ENCODE data around the gene DNAJB8. TPM values are rescaled to one million over a fixed set of nuclear protein-coding genes. Genes with fewer than 3 reads are reported as not detected.

DNAJB8 gene
- total and polyA plus RNA-seq, 9 of the 15 experiments (the other 6 are each of a cell fraction or from before 2014, with no cell fraction given): not detected

GRCh38 chr3:128505771-128506170 is 39.1 kb upstream of the DNAJB8 start:
- Histone ChIP-seq H3K36me3 (ENCODE audit: control insufficient read depth, insufficient read depth, low read length) (no peaks in the 10 kb centered on the region), H3K4me3 (no peak overlapping the region), H3K27ac (ENCODE audit: extremely low read depth, low read depth, low read length) (peak overlapping the region; percentile 71; the same call in 1 of the 3 replicates), H3K4me1 (replicated peaks in 1 of 2; ENCODE audit: control insufficient read depth in 2 of 2, insufficient read depth in 2 of 2, low read length in 2 of 2) (peaks cover 14 to 23% of the 10 kb centered on the region in 2 experiments; a peak in 4 of 5 replicates), H3K79me2 (ENCODE audit: control insufficient read depth, insufficient read depth, low read length) (no peaks in the 10 kb centered on the region), H3K27me3 (ENCODE audit: control insufficient read depth in 2 of 2, insufficient read depth in 2 of 2, low read length in 2 of 2) (no peaks in the 10 kb centered on the region), H3K9me3 (replicated peaks; ENCODE audit: control insufficient read depth, insufficient read depth, low read depth, low read length) (peaks cover 6% of the 10 kb centered on the region), H3K9ac (ENCODE audit: insufficient read depth in 1 of 2, low read depth in 2 of 2, low read length in 2 of 2) (no peak overlapping the region), H3K4me2 (ENCODE audit: insufficient read depth, low read length) (no peak overlapping the region), H4K20me1 (replicated peaks; ENCODE audit: control insufficient read depth, insufficient read depth, low read length) (no peaks in the 10 kb centered on the region), H2AFZ (ENCODE audit: low read depth, low read length) (no peak overlapping the region), H3K9me1 (ENCODE audit: control insufficient read depth, insufficient read depth, low read length) (peaks cover 5% of the 10 kb centered on the region)
- POLR2A ChIA-PET: interaction anchor here (0.6 to 2.2 kb wide), 5 partner anchors 13 to 347 kb away, joined by 3 to 6 read pairs (median 3); no protein-coding TSS in a partner anchor
- peak in 2 of 4 experiments; percentile 30 to 53 for DNase-seq (ENCODE audit: extremely low read depth in 1 of 4, low spot score in 3 of 4)
- in situ Hi-C loops (cut with MboI): no loop called here
- no peak for ATAC-seq
- BruUV-seq (replicated peaks): no TSS peak
- intact Hi-C loops (cut with micrococcal nuclease): no loop called here
- no peak for FAIRE-seq
- WGBS (ENCODE audit: insufficient coverage, low coverage, missing lambda C conversion rate): 97% methylated on average over 3 of the region's 3 CpGs
- CTCF ChIA-PET (ENCODE audit: low intra/inter-chr PET ratio): no interaction called here
- TF ChIP-seq TRIM24 (IDR thresholded peaks at IDR 0.05) (peak; percentile 69 to 75; a peak in 3 of 4 replicates), TAF1 (IDR thresholded peaks at IDR 0.05; ENCODE audit: control insufficient read depth, extremely low read depth, insufficient read depth, low read length, severe bottlenecking) (no peak), ZNF124 (CRISPR knock-in tag; IDR thresholded peaks at IDR 0.05) (no peak), NFATC3 (IDR thresholded peaks at IDR 0.05) (no peak), EHMT2 (IDR thresholded peaks at IDR 0.05) (no peak), ZNF583 (CRISPR knock-in tag; IDR thresholded peaks at IDR 0.05) (no peak), ZNF175 (CRISPR knock-in tag; IDR thresholded peaks at IDR 0.05; ENCODE audit: low read depth) (no peak), KAT7 (CRISPR knock-in tag; IDR thresholded peaks at IDR 0.05; ENCODE audit: borderline replicate concordance) (no peak), ZFP30 (CRISPR knock-in tag; IDR thresholded peaks at IDR 0.05; ENCODE audit: borderline replicate concordance) (no peak)
- TF ChIP-seq, protein P1, sequence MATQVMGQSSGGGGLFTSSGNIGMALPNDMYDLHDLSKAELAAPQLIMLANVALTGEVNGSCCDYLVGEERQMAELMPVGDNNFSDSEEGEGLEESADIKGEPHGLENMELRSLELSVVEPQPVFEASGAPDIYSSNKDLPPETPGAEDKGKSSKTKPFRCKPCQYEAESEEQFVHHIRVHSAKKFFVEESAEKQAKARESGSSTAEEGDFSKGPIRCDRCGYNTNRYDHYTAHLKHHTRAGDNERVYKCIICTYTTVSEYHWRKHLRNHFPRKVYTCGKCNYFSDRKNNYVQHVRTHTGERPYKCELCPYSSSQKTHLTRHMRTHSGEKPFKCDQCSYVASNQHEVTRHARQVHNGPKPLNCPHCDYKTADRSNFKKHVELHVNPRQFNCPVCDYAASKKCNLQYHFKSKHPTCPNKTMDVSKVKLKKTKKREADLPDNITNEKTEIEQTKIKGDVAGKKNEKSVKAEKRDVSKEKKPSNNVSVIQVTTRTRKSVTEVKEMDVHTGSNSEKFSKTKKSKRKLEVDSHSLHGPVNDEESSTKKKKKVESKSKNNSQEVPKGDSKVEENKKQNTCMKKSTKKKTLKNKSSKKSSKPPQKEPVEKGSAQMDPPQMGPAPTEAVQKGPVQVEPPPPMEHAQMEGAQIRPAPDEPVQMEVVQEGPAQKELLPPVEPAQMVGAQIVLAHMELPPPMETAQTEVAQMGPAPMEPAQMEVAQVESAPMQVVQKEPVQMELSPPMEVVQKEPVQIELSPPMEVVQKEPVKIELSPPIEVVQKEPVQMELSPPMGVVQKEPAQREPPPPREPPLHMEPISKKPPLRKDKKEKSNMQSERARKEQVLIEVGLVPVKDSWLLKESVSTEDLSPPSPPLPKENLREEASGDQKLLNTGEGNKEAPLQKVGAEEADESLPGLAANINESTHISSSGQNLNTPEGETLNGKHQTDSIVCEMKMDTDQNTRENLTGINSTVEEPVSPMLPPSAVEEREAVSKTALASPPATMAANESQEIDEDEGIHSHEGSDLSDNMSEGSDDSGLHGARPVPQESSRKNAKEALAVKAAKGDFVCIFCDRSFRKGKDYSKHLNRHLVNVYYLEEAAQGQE (IDR thresholded peaks at IDR 0.05; ENCODE audit: borderline replicate concordance): 0 out of 2 replicates have a peak, but pooled peaks have one; percentile 14
- TF ChIP-seq, protein P1 (CRISPR knock-in tag; IDR thresholded peaks at IDR 0.05; ENCODE audit: low read depth): no peak
- TF ChIP-seq, protein P2, sequence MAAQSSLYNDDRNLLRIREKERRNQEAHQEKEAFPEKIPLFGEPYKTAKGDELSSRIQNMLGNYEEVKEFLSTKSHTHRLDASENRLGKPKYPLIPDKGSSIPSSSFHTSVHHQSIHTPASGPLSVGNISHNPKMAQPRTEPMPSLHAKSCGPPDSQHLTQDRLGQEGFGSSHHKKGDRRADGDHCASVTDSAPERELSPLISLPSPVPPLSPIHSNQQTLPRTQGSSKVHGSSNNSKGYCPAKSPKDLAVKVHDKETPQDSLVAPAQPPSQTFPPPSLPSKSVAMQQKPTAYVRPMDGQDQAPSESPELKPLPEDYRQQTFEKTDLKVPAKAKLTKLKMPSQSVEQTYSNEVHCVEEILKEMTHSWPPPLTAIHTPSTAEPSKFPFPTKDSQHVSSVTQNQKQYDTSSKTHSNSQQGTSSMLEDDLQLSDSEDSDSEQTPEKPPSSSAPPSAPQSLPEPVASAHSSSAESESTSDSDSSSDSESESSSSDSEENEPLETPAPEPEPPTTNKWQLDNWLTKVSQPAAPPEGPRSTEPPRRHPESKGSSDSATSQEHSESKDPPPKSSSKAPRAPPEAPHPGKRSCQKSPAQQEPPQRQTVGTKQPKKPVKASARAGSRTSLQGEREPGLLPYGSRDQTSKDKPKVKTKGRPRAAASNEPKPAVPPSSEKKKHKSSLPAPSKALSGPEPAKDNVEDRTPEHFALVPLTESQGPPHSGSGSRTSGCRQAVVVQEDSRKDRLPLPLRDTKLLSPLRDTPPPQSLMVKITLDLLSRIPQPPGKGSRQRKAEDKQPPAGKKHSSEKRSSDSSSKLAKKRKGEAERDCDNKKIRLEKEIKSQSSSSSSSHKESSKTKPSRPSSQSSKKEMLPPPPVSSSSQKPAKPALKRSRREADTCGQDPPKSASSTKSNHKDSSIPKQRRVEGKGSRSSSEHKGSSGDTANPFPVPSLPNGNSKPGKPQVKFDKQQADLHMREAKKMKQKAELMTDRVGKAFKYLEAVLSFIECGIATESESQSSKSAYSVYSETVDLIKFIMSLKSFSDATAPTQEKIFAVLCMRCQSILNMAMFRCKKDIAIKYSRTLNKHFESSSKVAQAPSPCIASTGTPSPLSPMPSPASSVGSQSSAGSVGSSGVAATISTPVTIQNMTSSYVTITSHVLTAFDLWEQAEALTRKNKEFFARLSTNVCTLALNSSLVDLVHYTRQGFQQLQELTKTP (IDR thresholded peaks at IDR 0.05; ENCODE audit: low read depth in 1 of 2, partially characterized antibody in 2 of 2): no peak

All from K562 (cell line).